Memory B cell (primary cell): ENCODE data around the gene PAX2.

Source experiments
- ATAC-seq: fragments of 150-1000 bp; cut with Tn5 transposase; 2 replicates; pipeline ENCODE4 v1.10.0; 2021; ENCODE audit warnings: low read depth, mild to moderate bottlenecking, moderate library complexity
- DNase-seq, 2 donors: peaks; one replicate each; pipeline ENCODE4 v3.0.0; 2022; ENCODE audit warnings: low spot score in 2 of 2
- H3K27ac Mint-ChIP-seq: one replicate; pipeline ENCODE4 v1.8.0; 2022; ENCODE audit warnings: mild to moderate bottlenecking, moderate library complexity, mixed read lengths
- H3K27me3 Mint-ChIP-seq: one replicate; pipeline ENCODE4 v1.8.0; 2022; ENCODE audit warnings: mixed read lengths
- H3K36me3 Mint-ChIP-seq: one replicate; pipeline ENCODE4 v1.8.0; 2022; ENCODE audit warnings: mild to moderate bottlenecking, mixed read lengths
- H3K4me1 Mint-ChIP-seq: one replicate; pipeline ENCODE4 v1.8.0; 2022; ENCODE audit warnings: mixed read lengths
- H3K4me3 Mint-ChIP-seq: one replicate; pipeline ENCODE4 v1.8.0; 2022; ENCODE audit warnings: mild to moderate bottlenecking, moderate library complexity, mixed read lengths
- H3K9me3 Mint-ChIP-seq: one replicate; pipeline ENCODE4 v1.8.0; 2022; ENCODE audit warnings: mixed read lengths

The PAX2 gene

GRCh38 chr10:100769481-100769880, 24.1 kb downstream of the PAX2 start:
- Mint-ChIP-seq H3K4me3 (no peak overlapping the region), H3K4me1 (no peaks in the 10 kb centered on the region), H3K36me3 (no peaks in the 10 kb centered on the region), H3K27me3 (peaks cover 18% of the 10 kb centered on the region), H3K9me3 (no peaks in the 10 kb centered on the region), H3K27ac (no peak overlapping the region)
- DNase-seq (no peak), ATAC-seq (no peak)

DNA sequence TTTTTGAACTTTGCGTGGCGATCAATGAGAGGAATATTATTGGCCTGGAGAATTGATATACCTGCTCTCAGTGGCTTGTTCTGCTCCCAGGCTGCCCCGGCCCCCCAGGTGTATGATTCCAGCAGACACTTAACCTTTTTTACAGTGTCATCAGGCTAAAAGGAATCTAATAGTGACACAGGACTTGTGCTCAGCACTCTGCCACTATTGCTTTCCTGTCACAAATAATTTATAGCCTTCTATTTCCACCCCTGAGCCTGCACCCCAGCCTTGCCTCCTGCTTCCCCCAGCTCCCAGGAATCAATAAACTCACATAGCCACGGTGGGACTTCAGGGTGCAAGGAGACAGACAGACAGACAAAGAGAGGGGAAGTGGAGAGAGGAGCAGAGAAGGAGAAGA, 28.3 kb downstream of the PAX2 start:
- Mint-ChIP-seq H3K4me1 (no peaks in the 10 kb centered on the region), H3K27me3 (peaks cover 16% of the 10 kb centered on the region), H3K36me3 (no peaks in the 10 kb centered on the region), H3K4me3 (no peak overlapping the region), H3K27ac (no peak overlapping the region), H3K9me3 (no peaks in the 10 kb centered on the region)
- no peak for ATAC-seq
- no peak for DNase-seq

GRCh38 chr10:100774223-100774622, 28.8 kb downstream of the PAX2 start:
- Mint-ChIP-seq H3K36me3 (no peaks in the 10 kb centered on the region), H3K4me3 (no peak overlapping the region), H3K27ac (no peak overlapping the region), H3K4me1 (no peaks in the 10 kb centered on the region), H3K9me3 (no peaks in the 10 kb centered on the region), H3K27me3 (peaks cover 18% of the 10 kb centered on the region)
- no peak for DNase-seq
- no peak for ATAC-seq

GRCh38 chr10:100774876-100775275, 29.5 kb downstream of the PAX2 start:
- Mint-ChIP-seq H3K27me3 (peaks cover 21% of the 10 kb centered on the region), H3K4me3 (no peak overlapping the region), H3K9me3 (peaks cover 2% of the 10 kb centered on the region), H3K27ac (no peak overlapping the region), H3K36me3 (peaks cover 3% of the 10 kb centered on the region), H3K4me1 (no peaks in the 10 kb centered on the region)
- DNase-seq (no peak), ATAC-seq (no peak)

DNA sequence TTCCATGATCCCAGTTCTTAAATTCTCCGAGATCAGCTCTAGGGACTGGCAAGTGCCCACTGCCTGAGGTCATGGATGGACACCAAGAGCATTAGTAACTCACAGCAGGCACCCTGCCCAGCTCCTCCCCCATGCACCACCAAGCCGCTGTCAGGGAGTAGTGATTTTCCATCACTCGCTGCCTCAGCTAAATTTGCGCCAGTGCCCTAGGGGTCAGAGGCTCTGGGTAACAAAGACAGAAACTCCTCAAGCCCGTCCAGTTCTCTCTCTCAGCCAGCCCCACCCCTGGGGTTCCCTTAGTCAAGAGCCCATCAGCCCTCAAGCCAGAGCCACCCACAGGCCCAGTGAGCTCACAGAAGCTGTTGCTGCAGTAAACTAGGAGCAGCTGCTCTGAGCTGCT, 30.0 kb downstream of the PAX2 start:
- H3K4me3 Mint-ChIP-seq = no peak overlapping the region
- H3K27ac Mint-ChIP-seq = no peak overlapping the region
- DNase-seq (no peak), ATAC-seq (no peak)
- H3K4me1 Mint-ChIP-seq = no peaks in the 10 kb centered on the region
- H3K27me3 Mint-ChIP-seq = peaks cover 24% of the 10 kb centered on the region
- H3K9me3 Mint-ChIP-seq = peaks cover 5% of the 10 kb centered on the region
- H3K36me3 Mint-ChIP-seq = peaks cover 5% of the 10 kb centered on the region

DNA sequence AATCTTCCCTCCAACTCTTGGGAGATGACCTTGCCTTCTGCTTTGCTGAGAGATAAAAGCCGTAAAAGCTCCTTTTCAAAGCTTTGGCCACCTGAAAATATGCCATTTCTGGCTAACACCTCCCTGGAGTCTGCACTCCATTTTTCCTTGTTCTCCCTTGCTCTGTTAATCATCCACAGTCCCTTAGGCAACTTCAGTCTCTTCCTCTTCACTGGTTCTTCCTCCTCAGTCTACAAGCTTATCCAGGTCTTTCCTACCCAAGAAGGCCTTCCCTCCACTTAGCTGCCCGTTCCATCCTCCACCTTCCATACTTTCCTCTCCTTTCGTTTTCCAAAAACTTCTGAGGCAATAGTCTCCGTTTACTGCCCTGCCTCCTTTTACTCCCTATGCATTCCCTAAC, 30.5 kb downstream of the PAX2 start:
- H3K27ac Mint-ChIP-seq = no peak overlapping the region
- H3K27me3 Mint-ChIP-seq = peaks cover 24% of the 10 kb centered on the region
- ATAC-seq (no peak), DNase-seq (no peak)
- peaks cover 5% of the 10 kb centered on the region for H3K9me3 Mint-ChIP-seq
- no peaks in the 10 kb centered on the region for H3K4me1 Mint-ChIP-seq
- H3K36me3 Mint-ChIP-seq = peaks cover 5% of the 10 kb centered on the region
- no peak overlapping the region for H3K4me3 Mint-ChIP-seq

- Mint-ChIP-seq H3K36me3 (peaks cover 5% of the 10 kb centered on the region), H3K27ac (no peak overlapping the region), H3K4me3 (no peak overlapping the region), H3K9me3 (peaks cover 5% of the 10 kb centered on the region), H3K27me3 (peaks cover 25% of the 10 kb centered on the region), H3K4me1 (no peaks in the 10 kb centered on the region)
- no peak for DNase-seq
- ATAC-seq = no peak
Observed at GRCh38 chr10:100776671-100777070, 31.3 kb downstream of the PAX2 start.

GRCh38 chr10:100779329-100779728, 33.9 kb downstream of the PAX2 start:
- H3K27me3 Mint-ChIP-seq = peaks cover 21% of the 10 kb centered on the region
- peaks cover 5% of the 10 kb centered on the region for H3K9me3 Mint-ChIP-seq

DNA sequence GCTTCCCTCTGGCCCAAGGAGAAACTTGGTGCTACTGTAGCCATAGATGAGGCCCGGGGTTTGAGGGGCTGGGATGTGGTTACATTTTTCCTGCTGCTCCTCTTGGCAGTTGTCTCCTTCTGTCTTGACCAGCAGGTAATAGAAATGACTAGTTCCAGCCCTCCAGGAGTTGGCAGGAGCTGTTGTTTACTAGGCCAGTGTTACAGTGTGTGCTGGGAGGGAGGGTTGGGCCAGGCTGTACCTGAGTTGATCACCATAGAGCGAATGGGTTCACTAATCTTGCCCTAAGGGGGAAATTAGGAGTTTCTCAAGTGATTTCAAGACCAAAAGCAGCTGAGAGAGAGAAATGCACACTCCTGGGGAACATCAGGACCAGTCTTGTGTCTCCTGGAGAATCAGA, 34.9 kb downstream of the PAX2 start:
- Mint-ChIP-seq H3K36me3 (peaks cover 5% of the 10 kb centered on the region), H3K4me3 (no peak overlapping the region), H3K9me3 (peaks cover 5% of the 10 kb centered on the region), H3K4me1 (no peaks in the 10 kb centered on the region), H3K27me3 (peaks cover 22% of the 10 kb centered on the region), H3K27ac (no peak overlapping the region)
- DNase-seq (no peak), ATAC-seq (no peak)

More at GRCh38 chr10:100779329-100779728, 33.9 kb downstream of the PAX2 start:
- Mint-ChIP-seq H3K27ac (no peak overlapping the region), H3K36me3 (peaks cover 5% of the 10 kb centered on the region), H3K4me3 (no peak overlapping the region), H3K4me1 (no peaks in the 10 kb centered on the region)
- no peak for ATAC-seq
- no peak for DNase-seq

GRCh38 chr10:100781145-100781665, 35.8 kb downstream of the PAX2 start:
- DNase-seq = no peak
- Mint-ChIP-seq H3K9me3 (peaks cover 5% of the 10 kb centered on the region), H3K4me3 (no peak overlapping the region), H3K4me1 (no peaks in the 10 kb centered on the region), H3K27ac (no peak overlapping the region), H3K36me3 (peaks cover 5% of the 10 kb centered on the region), H3K27me3 (peaks cover 22% of the 10 kb centered on the region)
- ATAC-seq = no peak

DNA sequence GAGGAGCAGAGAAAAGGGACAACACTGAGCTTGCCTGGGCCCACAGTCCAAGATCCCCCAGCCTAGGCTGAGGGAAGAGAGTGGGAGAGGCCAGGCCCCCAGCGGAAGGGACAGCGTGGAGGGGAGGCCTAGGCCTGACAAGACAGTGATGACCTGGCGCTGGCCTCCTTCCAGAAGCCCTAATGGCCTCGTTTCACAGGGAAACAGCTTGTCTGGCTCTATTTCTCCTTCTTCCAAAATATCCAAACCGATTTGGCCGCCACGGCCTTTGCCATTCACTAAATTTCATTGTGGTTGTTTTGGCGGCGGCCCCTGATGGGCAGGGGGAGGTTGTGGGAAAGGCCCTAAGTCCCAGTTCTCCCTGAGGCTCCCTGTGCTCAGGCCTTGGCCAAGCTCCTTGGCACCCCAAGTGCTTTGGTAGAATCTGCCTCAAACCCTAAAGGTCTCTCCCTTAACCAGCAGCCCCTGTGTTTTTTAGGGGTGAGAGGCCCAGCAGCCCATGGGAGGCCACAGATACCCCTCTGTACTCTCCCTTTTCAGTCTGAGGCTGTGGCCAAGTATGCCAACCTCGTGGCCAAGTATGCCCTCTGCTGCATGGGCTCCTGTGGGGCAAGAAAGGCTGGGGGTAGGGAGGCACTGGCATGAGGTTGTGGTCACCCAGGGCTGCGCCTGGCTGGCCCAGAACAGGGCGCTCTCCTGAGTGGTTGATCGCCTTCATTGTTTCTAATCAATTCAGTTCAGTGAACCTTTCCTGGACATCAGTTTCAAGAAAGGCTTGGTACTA, 37.3 kb downstream of the PAX2 start:
- no peak for ATAC-seq
- no peak for DNase-seq
- Mint-ChIP-seq H3K4me3 (no peak overlapping the region), H3K4me1 (no peaks in the 10 kb centered on the region), H3K9me3 (peaks cover 5% of the 10 kb centered on the region), H3K36me3 (peaks cover 5% of the 10 kb centered on the region), H3K27ac (no peak overlapping the region), H3K27me3 (peaks cover 27% of the 10 kb centered on the region)

GRCh38 chr10:100784126-100784525, 38.7 kb downstream of the PAX2 start:
- Mint-ChIP-seq H3K27ac (no peak overlapping the region), H3K9me3 (peaks cover 5% of the 10 kb centered on the region), H3K36me3 (peaks cover 5% of the 10 kb centered on the region), H3K4me1 (no peaks in the 10 kb centered on the region), H3K27me3 (peaks cover 23% of the 10 kb centered on the region), H3K4me3 (no peak overlapping the region)
- ATAC-seq = no peak
- DNase-seq = no peak

- Mint-ChIP-seq H3K9me3 (no peaks in the 10 kb centered on the region), H3K27me3 (peaks cover 20% of the 10 kb centered on the region), H3K4me3 (no peak overlapping the region), H3K4me1 (no peaks in the 10 kb centered on the region), H3K36me3 (no peaks in the 10 kb centered on the region), H3K27ac (no peak overlapping the region)
- DNase-seq (no peak), ATAC-seq (no peak)
Observed at GRCh38 chr10:100786591-100786990, 41.2 kb downstream of the PAX2 start.

DNA sequence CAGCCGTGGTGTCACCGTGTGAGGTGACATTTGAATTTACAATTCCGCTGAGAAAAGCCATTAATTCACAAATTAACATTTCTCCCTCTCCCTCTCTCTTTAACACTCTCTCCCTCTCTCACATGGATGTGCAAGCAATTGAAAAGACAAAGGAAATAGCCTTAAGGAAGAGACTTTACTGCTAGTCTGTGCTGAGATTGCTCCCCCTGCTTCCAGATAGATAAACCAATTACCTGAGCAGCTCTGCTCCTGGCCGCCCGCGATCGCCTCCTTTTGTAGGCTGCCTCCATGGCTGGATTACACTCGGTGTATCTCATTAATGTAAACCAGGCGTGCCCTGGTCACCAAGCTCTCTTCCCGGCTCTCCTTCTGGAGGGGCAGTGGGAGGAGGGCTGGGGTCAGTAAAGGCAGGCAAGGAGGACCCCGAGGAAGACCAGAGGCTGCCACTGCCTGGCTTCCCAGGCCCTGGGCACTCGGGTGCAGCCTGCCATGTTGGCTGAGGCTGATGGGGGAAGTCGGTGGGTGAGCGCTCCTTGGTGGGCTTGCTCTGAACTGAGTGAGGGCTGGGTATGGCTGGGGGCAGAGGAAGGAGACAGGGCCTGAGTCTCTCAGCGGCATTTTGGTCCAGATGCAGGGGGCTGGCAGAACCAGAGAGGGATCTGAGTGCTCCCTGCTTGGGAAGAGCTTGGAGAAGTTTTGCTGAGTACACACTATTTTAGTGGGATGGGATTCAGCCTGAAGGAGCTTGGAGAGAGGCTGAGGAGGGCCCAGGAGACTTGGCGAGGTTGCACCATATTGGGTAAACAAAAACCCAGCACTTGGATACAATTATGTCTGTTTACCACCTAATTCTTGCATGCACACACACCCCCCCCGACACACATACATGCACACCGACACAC, 42.9 kb downstream of the PAX2 start:
- no peaks in the 10 kb centered on the region for H3K36me3 Mint-ChIP-seq
- ATAC-seq (no peak), DNase-seq (no peak)
- no peaks in the 10 kb centered on the region for H3K9me3 Mint-ChIP-seq
- no peaks in the 10 kb centered on the region for H3K4me1 Mint-ChIP-seq
- H3K27me3 Mint-ChIP-seq = peaks cover 26% of the 10 kb centered on the region
- no peak overlapping the region for H3K27ac Mint-ChIP-seq
- H3K4me3 Mint-ChIP-seq = no peak overlapping the region
